PC-9 (cell line): ENCODE measurements around the gene UST.

ENCODE experiments used
- CTCF ChIP-seq: fragments of 200-600 bp; sonication (generic); conservative IDR thresholded peaks from 2 replicates; pipeline ENCODE4 v1.6.1; 2017; ENCODE audit warnings: mixed run types, antibody characterized with exemption, mild to moderate bottlenecking, moderate library complexity
- EZH2 ChIP-seq: fragments of 200-600 bp; sonication (generic); IDR thresholded peaks from 2 replicates; pipeline ENCODE4 v1.8.0; 2017; ENCODE audit warnings: antibody characterized with exemption, low read depth

GRCh38 chr6:148990403-148990802, 243.6 kb downstream of the UST start:
- TF ChIP-seq EZH2 (no peak), CTCF (no peak)
